ENCODE data around the gene INS.

The INS gene

GRCh38 chr11:2160736-2161259 lies at the start of gene INS:
INS (minus strand) TSS chr11:2161209; CDS start chr11:2160971, 238 bp downstream.
- no peak for DNase-seq (ENCODE audit: low read depth in 2 of 2)

GRCh38 chr11:2210366-2211112 lies 49.5 kb upstream of the INS start:
- no peak for DNase-seq (ENCODE audit: low read depth in 2 of 2)

GRCh38 chr11:2209900-2210321 lies 48.9 kb upstream of the INS start:
- DNase-seq (ENCODE audit: low read depth in 2 of 2) = no peak

- DNase-seq (ENCODE audit: low read depth in 2 of 2) = no peak
Observed at GRCh38 chr11:2209370-2209801, 48.4 kb upstream of the INS start.

- DNase-seq (ENCODE audit: low read depth in 2 of 2) = no peak
Observed at GRCh38 chr11:2208691-2209369, 47.8 kb upstream of the INS start.

- DNase-seq (ENCODE audit: low read depth in 2 of 2) = no peak
Observed at GRCh38 chr11:2207773-2208621, 47.0 kb upstream of the INS start.

- no peak for DNase-seq (ENCODE audit: low read depth in 2 of 2)
Observed at GRCh38 chr11:2207212-2207611, 46.2 kb upstream of the INS start.

GRCh38 chr11:2205981-2206690 lies 45.1 kb upstream of the INS start:
- no peak for DNase-seq (ENCODE audit: low read depth in 2 of 2)

- no peak for DNase-seq (ENCODE audit: low read depth in 2 of 2)
Observed at GRCh38 chr11:2205214-2205720, 44.3 kb upstream of the INS start.

GRCh38 chr11:2204361-2205213 lies 43.6 kb upstream of the INS start:
- no peak for DNase-seq (ENCODE audit: low read depth in 2 of 2)

GRCh38 chr11:2203440-2204259 lies 42.6 kb upstream of the INS start:
- no peak for DNase-seq (ENCODE audit: low read depth in 2 of 2)

- DNase-seq (ENCODE audit: low read depth in 2 of 2) = no peak
Observed at GRCh38 chr11:2202900-2203439, 42.0 kb upstream of the INS start.

GRCh38 chr11:2202071-2202899 lies 41.3 kb upstream of the INS start:
- no peak for DNase-seq (ENCODE audit: low read depth in 2 of 2)

GRCh38 chr11:2201542-2201941 lies 40.5 kb upstream of the INS start:
- no peak for DNase-seq (ENCODE audit: low read depth in 2 of 2)

GRCh38 chr11:2200957-2201519 lies 40.0 kb upstream of the INS start:
- DNase-seq (ENCODE audit: low read depth in 2 of 2) = no peak

- no peak for DNase-seq (ENCODE audit: low read depth in 2 of 2)
Observed at GRCh38 chr11:2200536-2200935, 39.5 kb upstream of the INS start.

- DNase-seq (ENCODE audit: low read depth in 2 of 2) = no peak
Observed at GRCh38 chr11:2199466-2200341, 38.7 kb upstream of the INS start.

Data from fibroblast of skin of left biceps (primary cell).